Peyer's patch (tissue), 4 donors: ENCODE data around the gene ANG. TPM values are rescaled to one million over a fixed set of nuclear protein-coding genes. Genes with fewer than 3 reads are reported as not detected.
A peak's percentile ranks its signal among the peaks of the same experiment; 100 is the strongest.
"Not testable (repeated sequence)": the region's sequence is repeated elsewhere in the genome, so short reads cannot be mapped to it uniquely, and the experiment has no call there.

Experiments used
- DNase-seq, 3 donors: peaks; one replicate each; pipeline ENCODE4 v3.0.0-alpha.2; 2017 to 2019
- H3K27ac ChIP-seq, 4 donors: fragments of 200-600 bp; sonication (generic); one replicate each; pipeline ENCODE4 v1.5.1; 2016 to 2019
- H3K27me3 ChIP-seq, 2 donors: fragments of 200-600 bp; sonication (generic); one replicate each; pipeline ENCODE4 v1.5.1; 2019
- H3K36me3 ChIP-seq, 3 donors: fragments of 200-600 bp; sonication (generic); one replicate each; pipeline ENCODE4 v1.5.1; 2016 to 2019
- H3K4me1 ChIP-seq, 4 donors: fragments of 200-600 bp; sonication (generic); one replicate each; pipeline ENCODE4 v1.5.1; 2016 to 2019
- H3K4me3 ChIP-seq, 4 donors: fragments of 200-600 bp; sonication (generic); 1 replicate in 3 of 4; 2 replicates in 1 of 4; pipeline ENCODE4 v1.5.1; 2016 to 2019; ENCODE audit warnings: mild to moderate bottlenecking in 1 of 4
- H3K9me3 ChIP-seq, 4 donors: fragments of 200-600 bp; sonication (generic); one replicate each; pipeline ENCODE4 v1.5.1; 2016 to 2019; ENCODE audit warnings: mild to moderate bottlenecking in 1 of 4
- POLR2A ChIP-seq, 2 donors: fragments of 450-650 bp; IDR thresholded peaks; one replicate each; pipeline ENCODE4 v1.5.1; 2017; ENCODE audit warnings: antibody characterized with exemption in 2 of 2, mild to moderate bottlenecking in 2 of 2, moderate library complexity in 2 of 2
- total RNA-seq, 4 donors: library from RNA; depleted of rRNA; stranded (reverse); fragments of >200 nt; gene quantifications; one replicate each; pipeline ENCODE4 v1.1.0, GENCODE V29; 2016
- TF ChIP-seq, protein P1 (sequence below), 6 experiments: fragments of 450-650 bp in 4 of 6; fragments of 200-600 bp in 2 of 6; sonication (generic) in 1 of 6; IDR thresholded peaks; one replicate each; pipeline ENCODE4 v1.5.1; 2017 to 2019; ENCODE audit warnings: antibody characterized with exemption in 6 of 6, mild to moderate bottlenecking in 3 of 6, moderate library complexity in 1 of 6

Gene ANG
- 10 to 100 TPM; 19.6 to 22.3 (median 20.0) TPM for total RNA-seq

DNA sequence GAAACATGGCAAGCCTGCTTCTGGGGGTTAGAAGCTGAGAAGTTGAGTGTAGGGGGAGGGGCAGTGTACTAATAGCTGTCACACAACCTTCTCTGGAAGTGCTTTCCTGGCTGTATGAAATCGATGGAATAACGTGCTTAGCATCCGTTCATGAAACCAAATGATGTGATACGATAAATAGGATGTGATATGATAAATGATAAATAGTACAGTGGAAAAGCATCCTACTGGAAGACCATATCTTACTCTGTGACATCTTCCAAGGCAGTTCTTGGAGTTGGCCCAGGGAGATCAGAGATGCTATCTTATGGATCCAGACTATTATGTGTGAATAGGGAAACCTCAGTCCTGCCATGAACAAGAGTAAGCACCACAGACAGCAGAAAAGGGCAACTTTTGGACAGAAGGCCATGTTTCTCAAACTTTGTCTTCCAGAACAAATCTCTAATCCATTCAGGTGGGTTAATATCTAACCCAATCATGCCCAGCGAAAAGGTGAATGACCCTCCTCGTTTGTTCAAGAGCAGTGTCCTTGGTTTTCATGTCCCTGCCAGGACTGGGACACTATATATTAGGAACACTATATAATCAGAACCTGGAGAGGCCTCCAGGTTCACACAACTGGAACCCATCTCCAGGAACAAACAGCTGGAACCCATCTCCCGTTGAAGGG is at the start of gene ANG:
Gene ANG, plus strand, starts transcription at position 598 of the 673 bp plus-strand sequence. CDS start 4,801 bp downstream, outside the sequence.
- H3K27me3 ChIP-seq, result no peaks in the 10 kb centered on the region
- no peaks in the 10 kb centered on the region for H3K9me3 ChIP-seq
- no peak for DNase-seq
- peak within 1 kb of the TSS in 1 of 4 donors; percentile 29 for H3K4me3 ChIP-seq
- no peak for TF ChIP-seq POLR2A (IDR thresholded peaks at IDR 0.05)
- TF ChIP-seq, protein P1, sequence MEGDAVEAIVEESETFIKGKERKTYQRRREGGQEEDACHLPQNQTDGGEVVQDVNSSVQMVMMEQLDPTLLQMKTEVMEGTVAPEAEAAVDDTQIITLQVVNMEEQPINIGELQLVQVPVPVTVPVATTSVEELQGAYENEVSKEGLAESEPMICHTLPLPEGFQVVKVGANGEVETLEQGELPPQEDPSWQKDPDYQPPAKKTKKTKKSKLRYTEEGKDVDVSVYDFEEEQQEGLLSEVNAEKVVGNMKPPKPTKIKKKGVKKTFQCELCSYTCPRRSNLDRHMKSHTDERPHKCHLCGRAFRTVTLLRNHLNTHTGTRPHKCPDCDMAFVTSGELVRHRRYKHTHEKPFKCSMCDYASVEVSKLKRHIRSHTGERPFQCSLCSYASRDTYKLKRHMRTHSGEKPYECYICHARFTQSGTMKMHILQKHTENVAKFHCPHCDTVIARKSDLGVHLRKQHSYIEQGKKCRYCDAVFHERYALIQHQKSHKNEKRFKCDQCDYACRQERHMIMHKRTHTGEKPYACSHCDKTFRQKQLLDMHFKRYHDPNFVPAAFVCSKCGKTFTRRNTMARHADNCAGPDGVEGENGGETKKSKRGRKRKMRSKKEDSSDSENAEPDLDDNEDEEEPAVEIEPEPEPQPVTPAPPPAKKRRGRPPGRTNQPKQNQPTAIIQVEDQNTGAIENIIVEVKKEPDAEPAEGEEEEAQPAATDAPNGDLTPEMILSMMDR (IDR thresholded peaks at IDR 0.05), result no peak
- H3K27ac ChIP-seq, result peak within 1 kb of the TSS in 3 of 4 donors; percentile 95 to 99 (median 99)
- H3K36me3 ChIP-seq, result no peaks in the 10 kb centered on the region
- H3K4me1 ChIP-seq, result peaks cover 0 to 31% (median 1%) of the 10 kb centered on the region in 4 donors

DNA sequence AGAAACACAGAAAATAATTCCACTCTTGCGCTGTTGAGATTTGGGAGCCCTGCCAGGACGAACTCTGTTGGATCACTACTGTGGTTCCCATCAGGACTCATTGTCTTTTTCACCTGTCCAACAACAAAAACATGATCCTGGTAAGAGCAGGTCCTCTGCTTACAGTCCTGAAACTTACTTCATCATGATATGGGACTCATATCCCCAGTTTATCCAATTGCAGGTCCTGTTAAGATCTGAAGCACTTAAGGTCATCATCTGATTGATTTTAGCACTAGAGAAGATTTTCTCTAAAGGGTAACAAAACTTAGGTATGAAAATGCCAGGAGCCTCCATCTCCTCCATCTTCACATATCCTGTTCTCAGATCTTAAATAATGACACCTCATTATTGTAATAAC is 47.0 kb upstream of the ANG start, which contains the start of gene OR6S1:
Gene OR6S1, minus strand, starts transcription at position 101 of the 400 bp plus-strand sequence. Its CDS starts 0 bp downstream, at position 101.
- Histone ChIP-seq H3K9me3 (no peaks in the 10 kb centered on the region), H3K27me3 (no peaks in the 10 kb centered on the region), H3K4me1 (no peaks in the 10 kb centered on the region), H3K36me3 (no peaks in the 10 kb centered on the region), H3K4me3 (no peak within 1 kb of the TSS), H3K27ac (no peak within 1 kb of the TSS)
- TF ChIP-seq POLR2A (IDR thresholded peaks at IDR 0.05), result no peak
- TF ChIP-seq, protein P1 (IDR thresholded peaks at IDR 0.05), result no peak
- DNase-seq, result no peak

DNA sequence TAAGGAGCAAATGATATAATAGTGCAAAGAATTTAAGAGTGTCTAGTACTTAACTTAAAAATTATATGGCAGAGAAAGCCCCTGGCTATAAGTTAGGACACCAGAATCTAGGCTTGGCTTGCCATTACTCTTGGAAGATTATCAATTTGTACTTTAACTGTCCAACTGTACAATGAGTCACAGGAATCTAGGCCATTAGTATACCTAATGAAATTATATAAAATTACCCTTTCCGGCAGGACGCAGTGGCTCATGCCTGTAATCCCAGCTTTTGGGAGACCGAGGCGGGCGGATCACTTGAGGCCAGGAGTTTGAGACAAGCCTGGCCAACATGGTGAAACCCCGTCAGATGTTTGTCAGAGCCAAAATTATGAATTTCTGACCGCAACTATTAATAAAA is 46.4 kb upstream of the ANG start:
- DNase-seq, result no peak
- H3K9me3 ChIP-seq, result no peaks in the 10 kb centered on the region
- no peaks in the 10 kb centered on the region for H3K36me3 ChIP-seq
- H3K27ac ChIP-seq, result no peak overlapping the region
- no peak for TF ChIP-seq POLR2A (IDR thresholded peaks at IDR 0.05)
- TF ChIP-seq, protein P1 (IDR thresholded peaks at IDR 0.05), result no peak
- H3K27me3 ChIP-seq, result no peaks in the 10 kb centered on the region
- no peak overlapping the region for H3K4me3 ChIP-seq
- H3K4me1 ChIP-seq, result no peaks in the 10 kb centered on the region

GRCh38 chr14:20642755-20643154 is 45.8 kb upstream of the ANG start:
- not testable (repeated sequence) for H3K4me3 ChIP-seq, H3K9me3 ChIP-seq, H3K27me3 ChIP-seq, H3K36me3 ChIP-seq, DNase-seq, H3K27ac ChIP-seq, H3K4me1 ChIP-seq

DNA sequence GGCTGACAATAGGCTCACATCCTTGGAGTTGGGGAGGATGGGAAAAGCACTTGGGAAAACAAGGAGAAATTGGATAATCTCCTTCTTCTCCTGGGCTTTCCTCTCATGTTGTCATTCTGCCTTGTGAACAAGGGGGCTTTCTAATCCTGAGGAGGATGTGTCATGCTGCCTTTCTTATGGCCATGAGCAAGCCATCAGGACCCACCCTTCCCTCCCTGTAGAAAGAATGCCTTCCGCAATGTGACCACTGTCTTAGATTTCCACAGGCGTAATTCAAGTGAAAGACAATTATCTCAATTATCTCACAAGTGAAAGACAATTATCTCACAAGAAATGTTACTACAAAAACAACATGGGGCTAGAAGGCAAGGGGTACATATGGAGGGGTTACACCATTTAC is 44.0 kb upstream of the ANG start:
- DNase-seq, result no peak
- Histone ChIP-seq H3K4me1 (no peaks in the 10 kb centered on the region), H3K4me3 (no peak overlapping the region), H3K27me3 (no peaks in the 10 kb centered on the region), H3K9me3 (no peaks in the 10 kb centered on the region), H3K27ac (no peak overlapping the region), H3K36me3 (no peaks in the 10 kb centered on the region)
- TF ChIP-seq, protein P1 (IDR thresholded peaks at IDR 0.05), result no peak
- TF ChIP-seq POLR2A (IDR thresholded peaks at IDR 0.05), result no peak

DNA sequence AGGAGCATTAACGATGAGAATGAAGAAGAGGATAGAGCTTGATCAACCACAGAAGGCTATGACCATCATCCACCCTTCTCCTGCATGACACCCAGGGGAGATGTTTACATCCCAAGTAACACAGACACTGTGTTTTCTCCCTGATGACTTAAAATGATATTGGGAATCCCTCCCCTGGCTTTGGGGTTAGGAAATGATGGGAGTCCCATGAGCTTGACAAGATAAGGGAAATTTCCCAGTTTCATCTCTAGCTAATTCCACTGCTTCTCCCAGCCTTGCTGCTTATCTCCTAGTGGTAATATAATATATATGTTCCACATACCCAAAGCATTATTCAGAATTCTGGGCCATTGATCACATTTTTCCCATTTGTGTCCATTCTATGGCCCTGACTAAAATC is 43.1 kb upstream of the ANG start:
- Histone ChIP-seq H3K9me3 (no peaks in the 10 kb centered on the region), H3K27me3 (no peaks in the 10 kb centered on the region), H3K27ac (no peak overlapping the region), H3K4me3 (no peak overlapping the region), H3K36me3 (no peaks in the 10 kb centered on the region), H3K4me1 (no peaks in the 10 kb centered on the region)
- TF ChIP-seq POLR2A (IDR thresholded peaks at IDR 0.05), result no peak
- TF ChIP-seq, protein P1 (IDR thresholded peaks at IDR 0.05), result no peak
- no peak for DNase-seq
